Osteocyte (in vitro differentiated cells): Measurements from ENCODE around the gene MAP7D1. TPM values are rescaled to one million over a fixed set of nuclear protein-coding genes. Genes with fewer than 3 reads are reported as not detected.

Experiments
- DNase-seq: peaks from one replicate; pipeline ENCODE4 v3.0.0; 2021; ENCODE audit warnings: mixed read lengths; ENCODE audit not compliant: unreplicated experiment; ENCODE audit errors: extremely low spot score
- H3K27ac Mint-ChIP-seq: one replicate; pipeline ENCODE4 v1.8.0; 2021; ENCODE audit warnings: mild to moderate bottlenecking, mixed read lengths; ENCODE audit not compliant: unreplicated experiment
- H3K27me3 Mint-ChIP-seq: one replicate; pipeline ENCODE4 v1.8.0; 2021; ENCODE audit warnings: mixed read lengths; ENCODE audit not compliant: unreplicated experiment
- H3K36me3 Mint-ChIP-seq: one replicate; pipeline ENCODE4 v1.8.0; 2021; ENCODE audit warnings: mixed read lengths; ENCODE audit not compliant: unreplicated experiment
- H3K4me1 Mint-ChIP-seq: one replicate; pipeline ENCODE4 v1.8.0; 2021; ENCODE audit warnings: mixed read lengths; ENCODE audit not compliant: unreplicated experiment
- H3K4me3 Mint-ChIP-seq: one replicate; pipeline ENCODE4 v1.8.0; 2021; ENCODE audit warnings: mild to moderate bottlenecking, moderate library complexity, mixed read lengths; ENCODE audit not compliant: unreplicated experiment
- H3K9me3 Mint-ChIP-seq: one replicate; pipeline ENCODE4 v1.8.0; 2021; ENCODE audit warnings: mixed read lengths; ENCODE audit not compliant: unreplicated experiment
- total RNA-seq: library from RNA; stranded (reverse); gene quantifications from 2 replicates; pipeline ENCODE4 v1.2.1, GENCODE V29; 2021
- TF ChIP-seq, protein P1 (sequence below): fragments of 200-600 bp; sonication (generic); IDR thresholded peaks from 2 replicates; pipeline ENCODE4 v1.5.0; 2021; ENCODE audit warnings: antibody characterized with exemption, mild to moderate bottlenecking, moderate library complexity

MAP7D1 gene
- total RNA-seq, 1 donor from 2014 or later = 157 TPM

DNA sequence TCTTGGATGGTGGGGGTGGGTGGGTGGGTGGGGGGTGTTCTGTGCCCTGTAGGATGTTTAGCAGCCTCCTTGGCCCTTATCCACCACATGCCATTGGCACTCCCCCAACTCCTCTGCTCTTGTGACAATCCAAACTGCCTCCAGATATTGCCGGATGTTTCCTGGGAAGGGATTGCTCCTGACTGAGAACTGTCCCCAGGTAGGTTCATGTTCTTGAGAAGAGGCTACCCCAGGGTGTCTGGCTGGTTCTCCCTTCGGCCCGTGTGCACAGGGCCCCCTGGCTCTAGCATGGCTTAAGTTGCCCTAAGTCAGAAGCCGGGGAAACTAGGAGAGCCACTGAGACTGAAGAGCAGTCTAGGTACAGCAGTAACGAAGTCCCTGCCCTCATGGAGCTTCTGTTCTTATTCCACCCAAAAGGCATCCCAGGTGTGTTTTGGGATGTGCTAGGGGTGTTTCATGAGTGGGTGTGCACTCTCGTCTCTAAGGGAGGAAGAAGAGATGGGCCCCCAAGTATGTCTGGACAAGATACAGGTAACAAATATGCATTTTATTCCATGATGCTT lies 48.5 kb downstream of the MAP7D1 start:
- TF ChIP-seq, protein P1, sequence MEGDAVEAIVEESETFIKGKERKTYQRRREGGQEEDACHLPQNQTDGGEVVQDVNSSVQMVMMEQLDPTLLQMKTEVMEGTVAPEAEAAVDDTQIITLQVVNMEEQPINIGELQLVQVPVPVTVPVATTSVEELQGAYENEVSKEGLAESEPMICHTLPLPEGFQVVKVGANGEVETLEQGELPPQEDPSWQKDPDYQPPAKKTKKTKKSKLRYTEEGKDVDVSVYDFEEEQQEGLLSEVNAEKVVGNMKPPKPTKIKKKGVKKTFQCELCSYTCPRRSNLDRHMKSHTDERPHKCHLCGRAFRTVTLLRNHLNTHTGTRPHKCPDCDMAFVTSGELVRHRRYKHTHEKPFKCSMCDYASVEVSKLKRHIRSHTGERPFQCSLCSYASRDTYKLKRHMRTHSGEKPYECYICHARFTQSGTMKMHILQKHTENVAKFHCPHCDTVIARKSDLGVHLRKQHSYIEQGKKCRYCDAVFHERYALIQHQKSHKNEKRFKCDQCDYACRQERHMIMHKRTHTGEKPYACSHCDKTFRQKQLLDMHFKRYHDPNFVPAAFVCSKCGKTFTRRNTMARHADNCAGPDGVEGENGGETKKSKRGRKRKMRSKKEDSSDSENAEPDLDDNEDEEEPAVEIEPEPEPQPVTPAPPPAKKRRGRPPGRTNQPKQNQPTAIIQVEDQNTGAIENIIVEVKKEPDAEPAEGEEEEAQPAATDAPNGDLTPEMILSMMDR = no peak
- no peak overlapping the region for H3K27ac Mint-ChIP-seq
- H3K27me3 Mint-ChIP-seq = no peaks in the 10 kb centered on the region
- no peak for DNase-seq
- H3K36me3 Mint-ChIP-seq = no peaks in the 10 kb centered on the region
- H3K9me3 Mint-ChIP-seq = no peaks in the 10 kb centered on the region
- H3K4me3 Mint-ChIP-seq = no peak overlapping the region
- peaks cover 20% of the 10 kb centered on the region for H3K4me1 Mint-ChIP-seq

- no peaks in the 10 kb centered on the region for H3K27me3 Mint-ChIP-seq
- TF ChIP-seq, protein P1 = no peak
- peaks cover 20% of the 10 kb centered on the region for H3K4me1 Mint-ChIP-seq
- H3K4me3 Mint-ChIP-seq = no peak overlapping the region
- H3K9me3 Mint-ChIP-seq = no peaks in the 10 kb centered on the region
- H3K27ac Mint-ChIP-seq = no peak overlapping the region
- no peak for DNase-seq
- no peaks in the 10 kb centered on the region for H3K36me3 Mint-ChIP-seq
Measured at GRCh38 chr1:36206323-36206858, 50.4 kb downstream of the MAP7D1 start.

GRCh38 chr1:36207339-36207738 lies 51.4 kb downstream of the MAP7D1 start:
- Mint-ChIP-seq H3K27me3 (no peaks in the 10 kb centered on the region), H3K4me1 (peaks cover 20% of the 10 kb centered on the region), H3K27ac (peak overlapping the region; percentile 4), H3K9me3 (no peaks in the 10 kb centered on the region), H3K36me3 (no peaks in the 10 kb centered on the region), H3K4me3 (no peak overlapping the region)
- DNase-seq = no peak
- TF ChIP-seq, protein P1 = no peak

DNA sequence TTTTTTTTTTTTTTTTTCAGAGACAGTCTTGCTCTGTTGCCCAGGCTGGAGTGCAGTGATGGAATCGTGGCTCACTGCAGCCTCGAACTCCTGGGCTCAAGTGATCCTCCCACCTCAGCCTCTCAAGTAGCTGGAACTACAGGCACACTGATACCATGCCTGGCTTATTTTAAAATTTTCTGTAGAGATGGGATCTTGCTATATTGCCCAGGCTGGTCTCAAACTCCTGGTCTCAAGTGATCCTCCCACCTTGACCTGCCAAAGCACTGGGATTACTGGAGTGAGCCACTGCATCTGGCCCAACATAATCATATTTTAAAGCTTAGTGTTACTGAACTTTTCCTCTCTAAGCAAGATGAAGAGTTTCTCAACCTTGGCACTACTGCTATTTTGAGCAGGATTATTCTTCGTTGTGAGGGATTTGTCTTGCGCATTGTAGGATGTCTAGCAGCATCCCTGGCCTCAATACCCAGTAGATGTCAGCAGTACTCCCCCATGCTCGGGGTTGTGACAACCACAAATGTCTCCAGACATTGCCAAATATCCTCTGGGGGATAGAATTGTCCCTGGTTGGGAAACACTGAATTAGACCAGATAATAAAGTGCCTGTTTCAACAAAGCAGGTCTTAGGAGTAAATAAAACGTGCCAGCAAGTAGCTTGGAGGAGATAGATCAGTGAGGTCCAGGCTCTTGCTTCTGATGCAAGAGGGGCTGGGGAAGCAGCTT lies 53.2 kb downstream of the MAP7D1 start:
- no peak for DNase-seq
- Mint-ChIP-seq H3K36me3 (no peaks in the 10 kb centered on the region), H3K4me3 (no peak overlapping the region), H3K27ac (no peak overlapping the region), H3K27me3 (no peaks in the 10 kb centered on the region), H3K9me3 (no peaks in the 10 kb centered on the region), H3K4me1 (peaks cover 12% of the 10 kb centered on the region)
- TF ChIP-seq, protein P1 = no peak

DNA sequence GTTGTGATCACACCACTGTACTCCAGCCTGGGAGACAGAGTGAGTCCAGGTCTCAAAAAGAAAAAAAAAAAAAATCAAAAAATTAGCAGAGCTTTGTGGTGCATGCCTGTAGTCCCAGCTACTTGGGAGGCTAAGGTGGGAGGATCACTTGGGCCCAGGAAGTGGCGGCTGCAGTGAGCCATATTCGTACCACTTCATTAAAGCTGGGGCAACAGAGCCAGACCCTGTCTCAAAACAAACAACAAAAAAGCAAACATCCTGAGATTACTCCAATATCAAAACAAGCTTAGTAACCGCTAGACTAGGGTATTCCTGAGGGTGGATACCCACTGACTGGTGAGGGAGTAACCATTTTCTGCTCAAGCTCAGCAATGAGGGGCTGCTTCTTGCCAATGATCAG lies 55.3 kb downstream of the MAP7D1 start:
- no peaks in the 10 kb centered on the region for H3K36me3 Mint-ChIP-seq
- no peak overlapping the region for H3K4me3 Mint-ChIP-seq
- no peaks in the 10 kb centered on the region for H3K27me3 Mint-ChIP-seq
- no peak for DNase-seq
- peaks cover 8% of the 10 kb centered on the region for H3K4me1 Mint-ChIP-seq
- TF ChIP-seq, protein P1 = no peak
- no peaks in the 10 kb centered on the region for H3K9me3 Mint-ChIP-seq
- no peak overlapping the region for H3K27ac Mint-ChIP-seq
